ENCODE data around the gene MCM6.

DNA sequence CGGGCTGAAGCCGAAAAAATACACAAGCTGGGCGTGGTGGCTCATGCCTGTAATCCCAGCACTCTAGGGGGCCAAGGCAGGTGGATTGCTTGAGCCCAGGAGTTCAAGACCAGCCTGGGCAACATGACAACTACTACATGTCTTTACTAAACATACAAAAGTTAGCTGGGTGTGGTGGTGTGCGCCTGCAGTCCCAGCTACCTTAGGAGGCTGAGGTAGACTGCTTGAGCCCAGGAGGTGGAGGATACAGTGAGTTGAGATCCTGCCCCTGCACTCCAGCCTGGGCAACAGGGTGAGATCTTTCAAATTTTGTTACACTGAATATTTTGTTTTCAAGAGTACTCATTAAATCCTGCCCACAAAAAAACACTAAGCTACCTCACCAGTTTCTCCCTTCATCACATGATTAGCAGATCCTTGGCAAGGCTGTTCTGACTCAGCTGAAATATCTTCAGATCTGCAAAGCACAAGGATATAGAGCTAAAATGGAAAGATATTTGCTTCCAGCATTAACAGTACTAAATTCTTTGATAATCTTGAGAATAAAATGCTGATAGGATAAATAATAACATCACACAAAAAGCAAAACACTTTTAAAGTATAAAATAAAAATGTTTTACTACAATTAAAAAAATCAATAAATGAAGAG lies 28.2 kb upstream of the MCM6 start:
- TF ChIP-seq, protein P1, sequence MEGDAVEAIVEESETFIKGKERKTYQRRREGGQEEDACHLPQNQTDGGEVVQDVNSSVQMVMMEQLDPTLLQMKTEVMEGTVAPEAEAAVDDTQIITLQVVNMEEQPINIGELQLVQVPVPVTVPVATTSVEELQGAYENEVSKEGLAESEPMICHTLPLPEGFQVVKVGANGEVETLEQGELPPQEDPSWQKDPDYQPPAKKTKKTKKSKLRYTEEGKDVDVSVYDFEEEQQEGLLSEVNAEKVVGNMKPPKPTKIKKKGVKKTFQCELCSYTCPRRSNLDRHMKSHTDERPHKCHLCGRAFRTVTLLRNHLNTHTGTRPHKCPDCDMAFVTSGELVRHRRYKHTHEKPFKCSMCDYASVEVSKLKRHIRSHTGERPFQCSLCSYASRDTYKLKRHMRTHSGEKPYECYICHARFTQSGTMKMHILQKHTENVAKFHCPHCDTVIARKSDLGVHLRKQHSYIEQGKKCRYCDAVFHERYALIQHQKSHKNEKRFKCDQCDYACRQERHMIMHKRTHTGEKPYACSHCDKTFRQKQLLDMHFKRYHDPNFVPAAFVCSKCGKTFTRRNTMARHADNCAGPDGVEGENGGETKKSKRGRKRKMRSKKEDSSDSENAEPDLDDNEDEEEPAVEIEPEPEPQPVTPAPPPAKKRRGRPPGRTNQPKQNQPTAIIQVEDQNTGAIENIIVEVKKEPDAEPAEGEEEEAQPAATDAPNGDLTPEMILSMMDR (IDR thresholded peaks at IDR 0.05; ENCODE audit: insufficient read depth, low read depth, low read length) = no peak
- TF ChIP-seq EZH2 (IDR thresholded peaks at IDR 0.05; ENCODE audit: insufficient read depth, low read length) = no peak

All from astrocyte (in vitro differentiated cells and primary cell).